Fibroblast of skin of abdomen (primary cell): ENCODE measurements around the gene ZFAND2B. TPM values are rescaled to one million over a fixed set of nuclear protein-coding genes. Genes with fewer than 3 reads are reported as not detected.

ENCODE experiments used
- DNase-seq: peaks from one replicate; pipeline ENCODE4 v3.0.0-alpha.2; 2013
- polyA plus RNA-seq, 2 experiments: library from polyadenylated mRNA; unstranded; fragments of 120-200 nt; gene quantifications; one replicate each; pipeline ENCODE4 v1.2.1, GENCODE V29; 2013; ENCODE audit not compliant: insufficient read length in 2 of 2

The ZFAND2B gene, protein sequence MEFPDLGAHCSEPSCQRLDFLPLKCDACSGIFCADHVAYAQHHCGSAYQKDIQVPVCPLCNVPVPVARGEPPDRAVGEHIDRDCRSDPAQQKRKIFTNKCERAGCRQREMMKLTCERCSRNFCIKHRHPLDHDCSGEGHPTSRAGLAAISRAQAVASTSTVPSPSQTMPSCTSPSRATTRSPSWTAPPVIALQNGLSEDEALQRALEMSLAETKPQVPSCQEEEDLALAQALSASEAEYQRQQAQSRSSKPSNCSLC
- 27.8 TPM for polyA plus RNA-seq (2013, experiment 1 of 2; ENCODE audit: insufficient read length)
- polyA plus RNA-seq (2013, experiment 2 of 2; ENCODE audit: insufficient read length), result 25.8 TPM

DNA sequence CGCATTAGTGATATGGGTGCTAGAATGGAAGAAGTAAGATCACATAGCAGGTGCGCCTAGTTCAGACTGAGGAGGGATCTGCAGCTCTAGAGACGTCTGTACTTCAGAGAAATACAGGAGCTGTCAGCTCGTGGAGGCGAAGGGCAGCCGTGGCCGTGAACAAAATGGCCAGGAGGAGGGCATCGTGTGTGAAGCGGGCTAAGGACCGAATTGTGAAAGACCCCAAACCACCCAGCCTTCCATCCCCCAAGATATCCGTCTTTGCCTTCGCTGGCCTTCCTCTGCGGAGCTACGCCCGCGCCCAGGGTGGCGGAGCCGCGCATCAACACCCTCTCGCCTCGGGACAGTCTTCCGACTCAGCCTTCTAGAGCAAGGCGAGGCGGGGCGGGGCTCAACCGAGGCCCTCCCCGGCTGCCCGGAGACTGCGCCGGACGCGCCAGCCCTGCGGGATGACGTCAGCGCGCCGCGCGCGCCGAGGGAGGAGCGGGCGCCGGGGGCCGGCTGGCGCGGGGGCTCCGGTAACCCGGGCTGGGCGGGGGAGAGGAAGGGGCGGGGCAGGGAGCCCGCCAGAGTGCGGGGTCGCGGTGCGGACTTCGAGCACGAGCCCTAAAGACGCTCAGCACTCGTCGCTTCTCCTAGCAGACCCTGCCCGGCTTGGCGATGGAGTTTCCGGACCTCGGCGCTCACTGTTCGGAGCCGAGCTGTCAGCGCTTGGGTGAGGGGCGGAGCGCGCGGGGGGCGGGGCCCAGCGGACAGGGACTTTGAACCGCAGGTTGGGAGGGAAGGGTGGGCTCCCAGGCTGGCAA, at the start of gene ZFAND2B:
Gene ZFAND2B (plus strand): TSS at position 455 of the 806 bp plus-strand sequence. CDS start 206 bp downstream, at position 661.
- DNase-seq, result peak; percentile 94

DNA sequence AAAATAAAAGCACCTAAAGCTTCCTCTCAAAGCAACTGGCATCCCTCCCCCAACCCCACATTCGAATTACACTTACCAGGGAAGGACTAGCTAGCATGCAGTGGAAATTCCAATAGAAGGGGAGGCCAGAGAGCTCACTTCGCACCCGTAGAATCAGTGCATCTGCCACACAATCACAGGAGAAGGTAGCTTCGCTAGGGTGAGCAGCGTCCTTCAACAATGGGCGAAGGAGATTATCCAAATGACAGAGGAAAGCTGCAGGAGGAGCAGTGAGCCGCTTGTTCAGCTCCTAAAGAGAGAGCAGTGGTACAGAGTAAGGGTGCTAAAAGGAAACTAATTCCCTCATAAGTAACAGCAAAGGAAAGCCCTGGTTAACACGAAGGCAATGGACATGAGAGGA, 49.2 kb upstream of the ZFAND2B start:
- DNase-seq, result no peak

DNA sequence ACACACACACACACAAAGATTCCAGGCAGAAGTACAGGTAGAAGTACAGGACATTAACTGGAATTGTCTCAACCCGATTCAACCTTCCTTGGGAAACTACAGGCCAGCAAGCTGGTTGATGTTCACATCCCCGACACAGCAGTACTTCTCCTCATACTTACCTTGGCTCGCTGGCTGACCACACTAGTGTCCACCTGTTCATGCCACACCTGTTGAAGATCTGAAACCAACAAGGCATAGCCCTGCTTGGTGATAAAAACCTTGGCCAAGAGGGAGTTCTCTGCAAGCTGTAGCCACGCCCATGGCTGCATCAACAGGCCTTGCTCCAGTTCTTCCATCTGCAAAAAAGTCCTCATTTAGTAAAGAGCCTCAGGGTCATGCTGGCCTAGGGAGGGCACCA, 48.6 kb upstream of the ZFAND2B start:
- DNase-seq, result no peak

DNA sequence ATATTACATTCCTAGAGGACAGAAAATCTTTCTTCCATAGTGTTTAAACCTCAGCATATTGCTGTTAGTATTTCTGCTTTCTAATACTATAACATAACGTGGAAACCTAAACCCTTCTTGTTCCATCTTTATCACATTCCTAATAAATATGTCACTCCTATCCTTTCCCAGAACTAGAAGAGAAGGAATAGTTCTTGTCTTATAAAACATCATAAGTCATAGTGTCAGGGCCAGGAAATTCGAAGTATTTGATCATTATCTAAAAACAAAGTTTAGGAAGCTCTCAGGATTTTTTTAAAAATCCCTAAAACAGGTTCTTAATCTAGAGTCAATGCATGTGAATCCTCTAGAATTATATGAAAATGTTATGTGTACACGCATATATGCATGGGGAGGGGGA, 48.0 kb upstream of the ZFAND2B start:
- DNase-seq, result peak; percentile 48

DNA sequence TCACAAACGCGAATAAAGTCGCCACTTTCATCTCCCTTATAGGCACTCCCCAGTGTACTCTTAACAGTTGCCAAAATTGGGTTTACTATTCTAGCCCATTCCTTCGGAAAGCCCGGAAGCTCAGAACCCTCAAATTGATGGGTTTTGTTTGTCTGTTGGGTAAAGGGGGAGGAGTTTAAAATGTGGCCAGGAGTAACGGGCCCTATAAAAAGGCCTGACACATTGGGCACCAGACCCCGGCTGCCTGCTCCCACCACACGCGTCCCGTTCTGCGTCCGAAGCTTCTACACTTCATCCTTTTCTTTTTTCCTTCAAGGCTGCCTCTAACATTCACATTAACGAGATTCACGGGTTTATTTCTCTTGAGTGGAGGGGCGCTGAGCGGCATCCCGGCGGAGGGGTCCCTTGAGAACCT, 46.8 kb upstream of the ZFAND2B start:
- DNase-seq, result peak; percentile 5

DNA sequence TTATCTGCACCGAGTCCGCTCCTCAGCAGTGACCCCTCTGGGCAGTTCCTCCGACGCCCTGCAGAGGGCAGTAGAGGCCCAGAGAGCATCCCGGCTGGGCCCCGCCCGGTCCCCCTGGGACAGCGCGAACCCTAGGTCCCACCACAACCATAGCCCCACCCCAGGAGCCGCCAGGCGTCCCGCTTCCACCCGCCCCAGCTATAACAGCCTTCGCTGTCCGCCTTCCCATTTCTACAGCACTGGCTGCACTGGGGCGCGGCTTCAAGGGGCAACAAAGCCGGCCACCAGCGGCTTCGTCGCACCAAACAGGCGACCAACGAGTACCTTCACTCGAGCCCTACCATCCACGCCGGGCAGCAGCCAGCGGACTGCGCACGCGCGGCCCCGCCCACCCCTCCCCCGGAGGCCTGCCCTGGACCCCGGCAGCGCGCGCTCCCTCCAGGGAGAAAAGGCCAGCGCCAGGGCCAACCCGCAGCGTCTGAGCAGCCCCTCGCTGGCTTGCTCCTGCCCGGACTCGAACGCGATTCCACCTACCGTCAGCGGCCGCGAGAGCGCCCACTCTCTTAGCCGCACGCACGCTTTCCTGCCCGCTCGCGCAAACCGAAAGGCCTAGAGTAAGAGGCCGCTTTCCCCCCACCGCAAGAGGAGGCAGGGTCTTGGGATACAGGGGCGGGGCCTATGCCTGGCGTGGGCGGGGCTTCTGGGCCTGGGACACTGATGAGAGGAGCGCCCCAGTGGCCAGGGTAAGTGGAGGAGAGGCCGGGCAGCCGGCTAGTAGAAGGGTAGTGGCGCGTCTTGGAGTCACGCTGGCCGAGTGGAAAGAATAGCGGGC, 46.2 kb upstream of the ZFAND2B start, which contains the start of gene NHEJ1:
Gene NHEJ1 (minus strand): TSS at position 630 of the 832 bp plus-strand sequence. CDS start 2,453 bp downstream, outside the sequence.
- DNase-seq, result peak; percentile 94

DNA sequence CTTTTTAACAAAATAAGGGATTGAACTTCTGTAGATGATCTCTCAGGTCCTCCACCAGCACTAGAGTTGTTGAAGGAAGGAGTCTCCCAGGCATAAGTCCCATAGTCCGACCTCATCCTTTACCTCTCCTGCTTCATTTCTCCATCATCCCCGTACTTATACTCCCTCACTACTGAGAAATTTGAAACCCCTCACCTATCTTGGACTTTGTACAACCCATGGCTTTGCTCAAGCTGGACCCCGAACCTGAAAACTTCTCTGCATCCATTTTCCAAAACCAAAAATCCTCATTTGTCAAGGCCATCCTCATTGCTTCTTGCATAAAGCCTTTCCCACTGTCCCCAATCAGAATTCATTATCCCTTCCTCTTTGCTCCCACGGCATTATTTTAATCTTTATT, 45.5 kb upstream of the ZFAND2B start:
- no peak for DNase-seq

DNA sequence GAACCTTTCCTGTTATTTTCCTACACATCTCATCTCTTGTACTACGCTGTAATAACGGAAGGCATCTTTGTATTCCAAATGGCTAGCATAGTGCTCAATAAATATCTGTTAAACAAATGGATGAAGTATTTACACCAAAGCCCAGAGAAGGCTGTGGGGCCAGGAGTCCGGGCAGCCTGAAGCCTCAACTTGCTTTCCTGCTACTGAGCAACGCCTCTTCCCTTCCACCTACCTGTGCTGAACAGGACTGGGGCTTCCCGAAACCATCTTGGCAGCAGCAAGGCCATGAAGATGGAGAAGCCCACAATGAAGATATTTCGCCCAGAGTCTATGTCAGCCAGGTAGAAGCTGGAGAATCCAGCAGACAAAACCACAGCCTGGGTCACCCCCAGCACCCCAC, 43.4 kb upstream of the ZFAND2B start:
- DNase-seq, result no peak

DNA sequence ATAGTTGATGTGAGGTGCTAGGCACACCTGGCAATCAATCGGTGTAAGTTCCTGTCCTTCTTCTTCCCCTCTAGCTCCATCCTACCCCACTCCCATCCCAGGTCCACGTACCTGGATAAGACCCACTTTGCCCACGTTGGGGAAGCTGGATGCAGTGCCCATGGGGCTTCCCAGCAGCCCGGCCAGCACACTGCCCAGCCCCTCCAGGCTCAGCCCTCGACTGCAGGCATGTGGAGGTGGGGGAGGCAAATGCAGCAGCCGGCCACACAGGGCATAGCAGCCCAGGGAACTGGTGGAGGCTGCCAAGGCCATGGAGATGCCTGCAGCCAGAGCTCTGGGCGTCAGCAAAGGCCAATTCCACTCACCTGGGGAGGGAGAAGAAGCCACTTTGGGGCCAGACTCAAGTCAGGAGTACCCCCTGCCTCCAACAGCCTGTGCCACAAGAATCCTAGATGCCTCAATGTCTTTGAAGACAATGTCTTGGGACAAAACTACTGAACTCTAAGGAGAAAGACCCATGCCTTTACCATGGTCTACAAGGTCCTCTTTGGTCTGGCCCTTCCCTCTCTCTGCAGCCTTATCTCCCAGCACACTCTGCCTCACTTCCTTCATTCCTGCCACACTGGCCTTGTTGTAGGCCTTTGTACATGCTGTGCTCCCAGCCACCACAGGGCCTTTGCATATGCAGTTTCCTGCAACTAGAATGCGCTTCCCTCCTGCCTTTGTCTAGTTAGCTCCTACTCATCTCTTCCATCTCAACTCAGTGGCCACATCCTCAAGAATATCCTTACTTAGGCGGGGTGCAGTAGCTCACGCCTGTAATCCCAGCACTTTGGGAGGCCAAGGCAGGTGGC, 41.3 kb upstream of the ZFAND2B start:
- no peak for DNase-seq

DNA sequence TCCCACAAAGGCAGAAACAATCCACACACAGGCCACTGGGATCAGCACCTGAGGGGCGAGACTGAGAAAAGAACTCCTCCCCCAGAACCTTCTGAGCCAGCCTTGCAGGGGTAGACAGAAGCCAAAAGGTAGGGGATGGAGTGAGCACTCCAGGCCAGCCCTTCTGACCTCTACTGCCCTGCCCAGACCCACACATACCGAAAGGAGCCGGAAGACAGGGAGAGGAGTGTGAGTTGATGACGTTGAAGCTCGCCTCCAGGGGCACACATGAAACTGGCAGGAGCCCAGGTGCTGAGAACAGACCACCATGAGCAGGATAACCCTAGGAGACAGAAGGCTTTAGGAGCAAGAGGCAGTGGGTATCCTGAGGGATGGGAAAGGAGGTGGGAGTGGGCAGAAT, 38.6 kb upstream of the ZFAND2B start:
- no peak for DNase-seq

DNA sequence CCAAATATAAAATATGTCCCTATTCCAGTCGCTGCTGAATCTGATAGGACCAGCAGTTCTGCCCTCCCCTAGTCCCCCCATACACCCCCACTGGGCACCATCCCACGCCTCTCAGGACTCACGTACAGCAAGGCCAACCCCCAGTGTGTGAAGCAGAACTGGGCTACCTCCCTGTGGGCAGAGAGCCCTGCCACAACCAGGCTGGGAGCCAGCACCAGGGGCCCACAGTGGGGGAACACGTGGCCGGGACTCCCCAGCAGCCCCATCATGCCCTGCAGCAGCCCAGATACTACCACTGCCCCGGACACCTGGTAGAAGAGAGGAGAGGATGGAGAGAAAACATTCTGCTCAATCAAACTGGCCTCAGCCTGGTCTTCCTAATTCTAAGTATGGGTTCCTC, 38.1 kb upstream of the ZFAND2B start:
- no peak for DNase-seq

DNA sequence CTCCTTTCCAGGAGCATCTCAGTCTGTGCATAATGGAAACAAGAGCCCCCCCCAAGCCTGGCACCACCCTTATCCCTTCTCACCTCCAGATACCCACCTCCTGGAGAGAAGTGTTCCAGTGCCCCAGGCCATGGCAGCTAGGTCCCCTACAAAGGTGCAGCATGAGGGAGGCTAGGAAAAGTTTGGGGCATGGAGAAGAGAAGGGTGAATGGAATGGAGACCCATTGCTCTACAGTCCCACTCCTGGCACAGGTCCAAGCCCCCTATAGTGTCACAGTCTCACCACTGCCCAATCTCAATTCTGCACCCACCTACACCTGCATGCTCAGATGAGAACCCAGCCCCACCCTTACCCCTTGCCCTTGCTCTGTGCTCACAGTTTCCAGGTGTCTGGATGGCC, 37.6 kb upstream of the ZFAND2B start:
- no peak for DNase-seq

DNA sequence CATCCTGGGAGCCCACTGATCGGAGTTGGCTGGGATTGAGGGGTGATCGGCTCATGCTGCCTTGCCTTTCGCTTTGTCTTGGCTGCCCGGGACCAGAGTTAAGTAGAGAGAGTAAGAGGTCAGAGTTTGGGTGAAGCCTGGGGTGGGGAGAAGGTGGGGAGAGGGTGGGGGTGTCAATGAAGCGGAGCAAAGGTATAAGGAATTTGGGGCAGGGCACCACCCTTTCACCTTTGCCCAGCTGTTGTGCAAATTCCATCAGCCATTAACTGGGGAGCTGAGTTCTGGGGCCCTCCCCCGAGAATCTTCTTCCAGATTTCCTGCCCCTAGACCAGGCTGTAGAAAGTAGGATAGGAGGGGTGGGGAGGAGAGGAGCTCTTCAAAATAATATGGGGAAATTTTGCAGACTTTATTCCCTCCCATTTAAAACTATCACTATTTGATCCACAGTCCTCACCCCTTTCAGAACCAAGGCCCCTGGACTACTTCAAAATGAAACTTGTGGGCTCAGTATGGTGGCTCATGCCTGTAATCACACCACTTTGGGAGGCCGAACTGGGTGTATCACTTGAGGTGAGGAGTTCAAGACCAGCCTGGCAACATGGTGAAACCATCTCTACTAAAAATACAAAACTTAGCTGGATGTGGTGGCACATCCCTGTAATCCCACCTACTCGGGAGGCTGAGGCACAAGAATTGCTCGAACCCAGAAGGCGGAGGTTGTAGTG, 36.5 kb upstream of the ZFAND2B start, which contains the start of gene SLC23A3:
Gene SLC23A3 (minus strand): TSS at position 100 of the 725 bp plus-strand sequence. CDS start 45 bp downstream, at position 55.
- no peak for DNase-seq

DNA sequence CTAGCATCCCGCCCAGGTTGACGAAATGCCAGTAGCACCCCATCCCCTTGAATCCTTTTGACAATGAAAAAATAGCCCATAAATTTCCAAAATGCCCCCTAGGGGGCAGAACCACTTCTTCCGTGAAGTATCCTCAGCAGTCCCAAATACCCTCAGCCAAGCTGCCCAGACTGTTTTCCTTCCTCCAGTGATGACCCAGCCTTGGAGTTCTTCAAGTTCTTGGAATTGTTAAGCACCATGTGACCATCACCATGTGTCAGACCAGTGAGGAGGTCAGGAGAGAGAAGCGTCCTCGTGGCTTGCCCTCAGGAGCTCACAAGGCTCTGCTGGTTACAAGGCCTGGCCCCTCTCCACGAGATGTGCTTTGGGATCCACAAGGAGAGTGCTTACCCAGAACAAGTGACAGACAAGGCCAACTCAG, 35.3 kb upstream of the ZFAND2B start:
- DNase-seq, result peak; percentile 76

DNA sequence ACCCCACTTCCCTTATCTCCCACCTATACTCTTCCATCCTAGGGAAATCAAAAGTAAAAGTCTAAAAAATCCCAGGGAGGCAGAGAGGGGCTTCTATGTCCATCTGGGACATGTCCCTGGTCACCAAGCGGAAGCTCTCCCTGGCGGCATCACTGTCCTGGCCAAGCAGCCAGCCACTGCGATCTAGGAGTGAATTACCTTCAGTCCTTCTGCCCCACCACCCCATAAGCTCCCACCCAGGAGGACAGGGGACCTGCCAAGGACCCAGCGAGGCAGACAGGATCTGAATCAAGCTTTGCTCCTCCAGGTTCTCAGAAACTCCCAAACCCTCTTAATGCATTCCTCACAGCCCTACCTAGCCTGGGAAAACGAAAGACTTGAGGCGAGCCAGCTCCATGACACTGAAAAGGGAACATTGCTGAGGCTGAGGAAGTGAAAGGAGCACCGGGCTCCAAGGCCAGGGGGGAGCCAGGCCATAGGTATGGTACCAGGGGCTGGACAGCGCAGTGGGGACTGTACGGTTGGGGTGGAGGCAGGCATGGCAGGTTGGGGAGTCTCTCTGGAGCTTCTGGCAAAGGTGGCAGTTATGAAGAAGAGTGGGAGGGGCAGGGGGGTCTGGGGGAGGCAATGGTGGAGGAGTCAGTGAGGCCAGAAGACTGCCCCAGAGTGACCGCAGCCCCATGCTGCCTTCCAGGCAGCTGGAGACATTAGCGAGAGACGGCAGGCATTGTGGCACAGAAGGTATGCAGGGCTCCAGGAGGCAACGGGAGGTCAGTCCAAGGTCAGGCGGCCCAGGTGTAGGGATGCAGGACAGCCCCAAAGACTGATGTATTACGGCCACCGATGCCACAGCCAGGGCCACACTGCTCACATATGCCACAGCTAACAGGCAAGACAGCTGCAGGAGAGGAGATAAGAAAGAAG, 34.1 kb upstream of the ZFAND2B start:
- no peak for DNase-seq

DNA sequence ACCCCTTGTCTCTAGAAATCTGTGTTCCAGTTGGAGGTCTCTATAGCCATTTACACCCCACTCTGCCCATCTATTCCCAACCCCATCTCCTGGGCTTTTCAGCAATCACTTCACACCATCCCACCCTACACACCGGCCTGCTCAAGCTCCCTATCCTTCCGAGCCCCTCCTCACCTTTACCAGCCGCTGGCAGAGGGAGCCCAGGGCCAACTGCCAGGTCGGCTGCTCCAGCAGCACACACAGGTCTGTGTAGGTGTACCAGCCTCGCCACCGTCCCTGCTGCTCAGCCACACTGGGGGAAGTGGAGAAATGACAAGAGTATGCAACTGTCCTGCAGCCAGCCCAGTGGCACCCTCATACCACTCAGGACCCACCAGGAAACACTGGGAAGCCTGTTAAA, 33.4 kb upstream of the ZFAND2B start:
- DNase-seq, result no peak

DNA sequence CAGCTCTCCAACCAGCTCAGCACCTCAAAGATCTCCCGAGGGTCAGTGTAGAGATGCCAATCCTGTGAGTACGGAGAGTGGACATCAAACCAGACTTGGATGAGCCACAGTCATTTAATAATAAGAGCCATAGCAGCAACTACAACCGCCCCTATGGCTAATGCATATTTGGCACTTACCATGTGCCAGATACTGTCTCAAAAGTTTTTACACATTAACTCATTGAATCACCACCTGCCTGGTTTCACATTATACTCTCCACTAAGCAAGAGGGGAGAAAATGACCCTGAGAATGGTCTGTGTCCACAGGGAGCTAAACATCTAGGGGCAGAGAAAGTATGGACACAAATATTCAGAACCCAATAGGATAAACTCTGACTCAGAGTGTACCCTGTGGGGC, 32.4 kb upstream of the ZFAND2B start:
- no peak for DNase-seq

DNA sequence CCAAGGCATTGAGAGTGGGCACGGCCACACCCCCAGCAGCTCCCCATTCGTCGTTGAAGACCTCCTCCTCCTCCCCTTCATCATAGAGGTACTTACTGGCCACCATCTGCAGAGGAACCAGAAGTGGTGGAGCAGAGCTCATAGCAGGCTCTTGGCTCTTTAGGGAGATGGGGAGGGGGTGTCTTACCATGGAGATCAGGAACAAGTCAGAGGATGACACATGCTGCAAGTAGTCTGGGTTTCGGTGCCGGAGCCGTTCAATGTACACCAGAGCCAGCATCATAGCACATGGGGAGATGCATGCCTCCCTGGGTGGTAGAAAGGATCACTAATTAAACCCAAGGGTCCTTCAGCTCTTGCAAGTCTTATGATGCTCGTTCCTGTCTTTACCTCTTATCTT, 31.8 kb upstream of the ZFAND2B start:
- no peak for DNase-seq

DNA sequence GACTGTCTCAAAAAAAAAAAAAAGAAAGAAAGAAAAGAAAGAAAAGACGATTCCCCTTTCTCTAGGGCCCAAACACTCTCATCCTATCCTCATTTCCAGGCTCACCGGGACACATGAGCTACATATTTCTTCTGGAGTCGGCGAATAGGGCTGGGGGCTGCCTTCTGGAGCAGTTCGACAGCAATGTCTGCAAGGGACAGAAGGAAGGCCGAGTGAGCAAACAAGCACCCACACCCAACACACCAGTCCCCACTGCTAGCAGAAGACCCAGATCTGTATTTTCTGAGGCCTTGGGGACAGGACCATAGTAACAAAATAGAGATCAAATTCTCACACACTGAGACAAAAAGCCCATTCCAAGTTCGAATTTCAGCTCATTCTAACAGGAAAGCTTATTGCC, 31.1 kb upstream of the ZFAND2B start:
- no peak for DNase-seq
